GM19324 (cell line): Measurements from ENCODE around the gene PCDHGA8.
"Not testable (repeated sequence)": the region's sequence is repeated elsewhere in the genome, so short reads cannot be mapped to it uniquely, and the experiment has no call there.

Source experiments
- ATAC-seq: cut with Tn5 transposase; IDR thresholded peaks from one replicate; pipeline ENCODE4 v1.9.1; 2021; ENCODE audit warnings: mild to moderate bottlenecking, moderate library complexity; ENCODE audit not compliant: unreplicated experiment, low FRiP score

Gene PCDHGA8

DNA sequence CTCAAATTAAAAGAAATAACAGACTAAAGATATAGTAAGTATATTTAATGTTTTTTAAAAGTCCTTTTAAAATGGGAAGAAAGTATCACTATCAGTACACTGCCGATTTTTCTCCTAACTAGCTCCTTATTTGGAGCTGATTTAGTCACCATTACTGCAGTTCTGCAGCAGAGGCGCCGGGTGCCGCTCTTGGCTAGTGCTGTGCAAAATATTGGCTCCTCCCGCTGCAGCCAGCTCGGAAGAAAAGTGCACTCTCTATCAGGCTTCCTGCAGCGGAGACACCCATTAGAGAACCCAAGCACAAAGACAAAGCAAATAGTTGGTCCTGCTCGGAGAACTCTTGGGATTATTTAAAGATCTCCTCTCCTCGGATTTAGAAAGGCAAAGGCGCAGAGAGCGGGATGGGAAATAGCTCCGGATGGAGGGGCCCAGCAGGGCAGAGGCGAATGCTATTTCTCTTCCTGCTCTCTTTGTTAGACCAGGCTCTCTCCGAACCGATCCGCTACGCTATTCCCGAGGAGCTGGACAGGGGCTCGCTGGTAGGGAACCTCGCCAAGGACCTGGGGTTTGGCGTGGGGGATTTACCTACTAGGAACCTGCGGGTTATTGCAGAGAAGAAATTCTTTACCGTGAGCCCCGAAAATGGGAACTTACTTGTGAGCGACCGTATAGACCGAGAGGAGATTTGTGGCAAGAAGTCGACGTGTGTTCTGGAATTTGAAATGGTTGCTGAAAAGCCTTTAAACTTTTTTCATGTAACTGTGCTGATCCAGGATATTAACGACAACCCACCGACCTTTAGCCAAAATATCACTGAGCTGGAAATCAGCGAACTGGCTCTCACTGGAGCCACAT lies 22.2 kb upstream of the PCDHGA8 start, which contains the start of gene PCDHGB3:
TSS of gene PCDHGB3 (plus strand) at position 249 of the 855 bp plus-strand sequence. CDS start at position 402, 153 bp downstream.
- no peak for ATAC-seq

GRCh38 chr5:141371572-141372475 lies 20.6 kb upstream of the PCDHGA8 start:
- ATAC-seq = no peak

DNA sequence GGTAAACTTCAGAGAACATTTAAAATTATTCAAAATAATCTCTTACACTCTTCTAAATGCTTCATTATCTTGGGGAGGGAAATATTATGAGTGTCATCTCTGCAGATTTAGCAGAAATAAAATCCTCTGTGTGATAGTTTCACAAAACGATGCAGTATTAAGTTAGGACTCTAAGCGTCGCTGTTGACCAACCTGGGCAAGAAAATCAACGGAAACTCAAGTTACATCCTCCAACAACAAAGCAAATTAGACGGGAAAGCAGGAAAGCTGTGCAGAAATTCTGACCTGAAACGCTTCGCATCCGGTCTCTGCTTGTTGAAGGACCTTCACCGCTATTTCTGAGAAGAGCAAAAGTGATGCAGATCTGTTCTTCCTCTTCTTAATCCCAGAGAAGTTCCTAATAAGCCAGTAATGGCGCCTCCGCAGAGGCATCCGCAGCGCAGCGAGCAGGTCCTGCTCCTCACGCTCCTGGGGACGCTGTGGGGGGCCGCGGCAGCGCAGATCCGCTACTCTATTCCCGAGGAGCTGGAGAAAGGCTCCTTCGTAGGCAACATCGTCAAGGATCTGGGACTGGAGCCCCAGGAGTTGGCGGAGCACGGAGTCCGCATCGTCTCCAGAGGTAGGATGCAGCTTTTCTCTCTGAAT lies 18.6 kb upstream of the PCDHGA8 start, which contains the start of gene PCDHGA6:
TSS of gene PCDHGA6 (plus strand) at position 219 of the 645 bp plus-strand sequence. CDS start at position 412, 193 bp downstream.
- no peak for ATAC-seq

DNA sequence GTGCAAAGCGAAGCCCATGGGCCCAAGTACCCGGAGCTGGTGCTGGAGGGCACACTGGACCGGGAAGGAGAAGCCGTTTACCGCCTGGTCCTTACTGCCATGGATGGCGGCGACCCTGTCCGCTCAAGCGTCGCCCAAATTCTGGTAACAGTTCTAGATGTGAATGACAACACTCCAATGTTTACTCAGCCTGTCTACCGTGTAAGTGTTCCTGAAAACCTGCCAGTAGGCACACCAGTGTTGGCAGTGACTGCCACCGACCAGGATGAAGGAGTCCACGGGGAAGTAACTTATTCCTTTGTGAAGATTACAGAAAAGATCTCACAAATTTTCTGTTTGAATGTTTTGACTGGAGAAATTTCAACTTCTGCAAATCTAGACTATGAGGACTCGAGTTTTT lies 17.8 kb upstream of the PCDHGA8 start:
- ATAC-seq = no peak

- not testable (repeated sequence) for ATAC-seq
Observed at GRCh38 chr5:141375444-141376155, 16.8 kb upstream of the PCDHGA8 start.

DNA sequence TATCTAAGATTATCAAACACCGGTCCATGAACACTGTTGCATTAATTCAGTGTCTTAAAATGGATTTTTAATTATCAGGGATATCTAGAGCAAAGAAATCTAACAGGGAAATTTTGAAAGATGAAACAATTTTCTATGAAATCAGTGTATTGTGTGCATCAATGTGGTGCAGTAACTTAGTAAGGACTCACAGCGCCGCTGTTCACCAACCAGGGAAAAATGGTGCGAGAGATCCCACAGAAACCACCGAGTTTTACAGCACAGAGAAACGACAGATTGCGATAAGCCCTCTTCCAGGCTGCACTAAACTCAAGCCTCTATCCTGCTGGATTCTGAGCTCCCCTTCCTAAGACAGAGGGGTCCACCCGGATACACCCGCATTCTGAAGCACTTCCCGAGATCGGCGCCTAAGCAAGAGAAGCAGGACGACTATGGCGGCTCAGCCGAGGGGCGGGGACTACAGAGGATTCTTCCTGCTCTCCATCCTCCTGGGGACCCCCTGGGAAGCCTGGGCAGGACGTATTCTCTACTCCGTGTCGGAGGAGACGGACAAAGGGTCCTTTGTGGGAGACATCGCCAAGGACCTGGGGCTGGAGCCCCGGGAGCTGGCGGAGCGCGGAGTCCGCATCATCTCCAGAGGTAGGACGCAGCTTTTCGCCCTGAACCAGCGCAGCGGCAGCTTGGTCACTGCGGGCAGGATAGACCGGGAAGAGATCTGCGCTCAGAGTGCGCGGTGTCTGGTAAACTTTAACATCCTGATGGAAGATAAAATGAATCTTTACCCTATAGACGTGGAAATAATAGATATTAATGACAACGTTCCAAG lies 9.8 kb upstream of the PCDHGA8 start, which contains the start of gene PCDHGA7:
TSS of gene PCDHGA7 (plus strand) at position 274 of the 826 bp plus-strand sequence. CDS start at position 432, 158 bp downstream.
- no peak for ATAC-seq

DNA sequence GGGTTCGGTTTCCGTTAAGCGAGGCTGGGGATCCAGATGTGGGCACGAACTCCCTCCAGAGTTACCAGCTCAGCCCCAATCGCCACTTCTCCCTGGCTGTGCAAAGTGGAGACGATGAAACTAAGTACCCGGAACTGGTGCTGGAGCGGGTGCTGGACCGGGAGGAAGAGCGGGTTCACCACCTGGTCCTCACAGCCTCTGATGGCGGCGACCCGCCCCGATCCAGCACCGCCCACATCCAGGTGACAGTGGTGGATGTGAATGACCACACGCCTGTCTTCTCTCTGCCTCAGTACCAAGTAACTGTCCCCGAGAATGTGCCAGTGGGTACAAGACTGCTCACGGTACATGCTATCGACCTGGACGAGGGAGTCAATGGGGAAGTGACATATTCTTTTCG lies 9.1 kb upstream of the PCDHGA8 start:
- no peak for ATAC-seq

DNA sequence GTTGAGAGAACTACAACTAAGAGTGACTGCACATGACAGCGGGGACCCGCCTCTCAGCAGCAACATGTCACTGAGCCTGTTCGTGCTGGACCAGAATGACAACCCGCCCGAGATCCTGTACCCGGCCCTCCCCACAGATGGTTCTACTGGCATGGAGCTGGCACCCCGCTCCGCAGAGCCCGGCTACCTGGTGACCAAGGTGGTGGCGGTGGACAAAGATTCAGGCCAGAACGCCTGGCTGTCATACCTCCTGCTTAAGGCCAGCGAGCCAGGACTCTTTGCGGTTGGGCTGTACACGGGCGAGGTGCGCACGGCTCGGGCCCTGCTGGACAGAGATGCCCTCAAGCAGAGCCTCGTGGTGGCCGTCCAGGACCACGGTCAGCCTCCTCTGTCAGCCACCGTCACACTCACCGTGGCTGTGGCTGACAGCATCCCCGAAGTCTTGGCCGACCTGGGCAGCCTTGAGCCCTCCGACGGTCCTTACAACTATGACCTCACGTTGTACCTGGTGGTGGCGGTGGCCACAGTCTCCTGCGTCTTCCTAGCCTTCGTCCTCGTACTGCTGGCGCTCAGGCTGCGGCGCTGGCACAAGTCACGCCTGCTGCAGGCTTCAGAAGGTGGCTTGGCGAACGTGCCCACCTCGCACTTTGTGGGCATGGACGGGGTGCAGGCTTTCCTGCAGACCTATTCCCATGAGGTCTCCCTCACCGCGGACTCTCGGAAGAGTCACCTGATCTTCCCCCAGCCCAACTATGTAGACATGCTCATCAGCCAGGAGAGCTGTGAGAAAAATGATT lies 7.8 kb upstream of the PCDHGA8 start:
- no peak for ATAC-seq

DNA sequence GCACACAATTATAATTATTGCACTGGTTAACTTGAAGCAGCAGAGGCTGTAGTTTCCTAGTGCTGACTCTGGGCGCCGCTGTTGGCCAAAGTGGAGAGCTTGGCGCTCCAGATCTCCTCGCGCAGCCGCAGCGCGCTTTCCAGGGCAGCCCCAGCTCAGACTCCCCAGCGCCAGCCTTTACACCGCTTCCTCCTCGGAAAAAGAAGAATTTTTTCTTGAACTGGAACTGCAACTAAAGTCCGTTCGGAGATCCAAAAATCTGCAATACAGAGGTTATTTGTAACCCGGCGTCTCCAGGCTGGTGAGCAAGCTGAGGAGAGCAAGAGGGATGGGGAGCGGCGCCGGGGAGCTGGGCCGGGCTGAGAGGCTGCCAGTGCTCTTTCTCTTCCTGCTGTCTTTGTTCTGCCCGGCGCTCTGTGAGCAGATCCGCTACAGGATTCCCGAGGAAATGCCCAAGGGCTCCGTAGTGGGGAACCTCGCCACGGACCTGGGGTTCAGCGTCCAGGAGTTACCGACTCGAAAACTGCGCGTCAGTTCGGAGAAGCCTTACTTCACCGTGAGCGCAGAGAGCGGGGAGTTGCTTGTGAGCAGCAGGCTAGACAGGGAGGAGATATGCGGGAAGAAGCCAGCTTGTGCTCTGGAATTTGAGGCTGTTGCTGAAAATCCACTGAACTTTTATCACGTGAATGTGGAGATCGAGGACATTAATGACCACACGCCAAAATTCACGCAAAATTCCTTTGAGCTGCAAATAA lies 4.7 kb upstream of the PCDHGA8 start, which contains the start of gene PCDHGB4:
TSS of gene PCDHGB4 (plus strand) at position 142 of the 755 bp plus-strand sequence. CDS start at position 329, 187 bp downstream.
- ATAC-seq = not testable (repeated sequence)

DNA sequence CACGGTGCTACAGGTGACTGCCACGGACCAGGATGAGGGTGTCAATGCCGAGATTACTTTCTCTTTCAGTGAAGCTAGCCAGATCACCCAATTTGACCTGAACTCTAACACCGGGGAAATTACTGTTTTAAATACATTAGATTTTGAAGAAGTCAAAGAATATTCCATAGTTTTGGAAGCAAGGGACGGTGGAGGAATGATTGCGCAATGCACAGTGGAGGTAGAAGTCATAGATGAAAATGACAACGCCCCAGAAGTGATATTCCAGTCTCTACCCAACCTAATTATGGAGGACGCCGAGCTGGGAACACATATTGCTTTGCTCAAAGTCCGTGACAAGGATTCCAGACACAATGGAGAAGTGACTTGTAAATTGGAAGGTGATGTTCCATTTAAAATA lies 3.8 kb upstream of the PCDHGA8 start:
- ATAC-seq = no peak

- ATAC-seq = no peak
Observed at GRCh38 chr5:141389153-141390042, 3.0 kb upstream of the PCDHGA8 start.

DNA sequence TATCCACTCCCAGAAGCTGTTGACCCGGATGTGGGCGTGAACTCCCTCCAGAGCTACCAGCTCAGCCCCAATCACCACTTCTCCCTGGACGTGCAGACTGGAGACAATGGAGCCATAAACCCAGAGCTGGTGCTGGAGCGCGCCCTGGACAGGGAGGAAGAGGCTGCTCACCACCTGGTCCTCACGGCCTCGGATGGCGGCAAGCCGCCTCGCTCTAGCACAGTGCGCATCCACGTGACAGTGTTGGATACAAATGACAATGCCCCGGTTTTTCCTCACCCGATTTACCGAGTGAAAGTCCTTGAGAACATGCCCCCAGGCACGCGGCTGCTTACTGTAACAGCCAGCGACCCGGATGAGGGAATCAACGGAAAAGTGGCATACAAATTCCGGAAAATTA lies 834 bp downstream of the PCDHGA8 start:
- ATAC-seq = no peak

- not testable (repeated sequence) for ATAC-seq
Observed at GRCh38 chr5:141394401-141395187, 2.2 kb downstream of the PCDHGA8 start.

GRCh38 chr5:141397756-141398551 lies 5.5 kb downstream of the PCDHGA8 start, which contains the start of gene PCDHGB5:
Gene PCDHGB5 (plus strand): TSS chr5:141397947. CDS start chr5:141398128, 181 bp downstream.
- ATAC-seq = not testable (repeated sequence)

GRCh38 chr5:141398608-141399007 lies 6.2 kb downstream of the PCDHGA8 start:
- ATAC-seq = no peak
